Stimulated activated CD8-positive, alpha-beta memory T cell treated with anti-CD3 and anti-CD28 coated beads, Interleukin-12 subunit alpha, Interleukin-12 subunit beta, amount 100 ng/mL, for 4 hours (primary cell): ENCODE results near the gene ZNF516.

Experiments used
- DNase-seq: peaks from one replicate; pipeline ENCODE4 v3.0.0-alpha.2; 2020; ENCODE audit warnings: low read depth

The ZNF516 gene

GRCh38 chr18:76380791-76381405, 114.1 kb downstream of the ZNF516 start:
- DNase-seq, result no peak

GRCh38 chr18:76380127-76380729, 114.8 kb downstream of the ZNF516 start:
- DNase-seq, result no peak

- no peak for DNase-seq
Observed at GRCh38 chr18:76379226-76380126, 115.6 kb downstream of the ZNF516 start.

GRCh38 chr18:76378526-76379215, 116.4 kb downstream of the ZNF516 start:
- DNase-seq, result no peak

- DNase-seq, result no peak
Observed at GRCh38 chr18:76377359-76377756, 117.7 kb downstream of the ZNF516 start.

GRCh38 chr18:76376668-76377358, 118.2 kb downstream of the ZNF516 start:
- DNase-seq, result no peak

- no peak for DNase-seq
Observed at GRCh38 chr18:76376225-76376624, 118.8 kb downstream of the ZNF516 start.

- DNase-seq, result no peak
Observed at GRCh38 chr18:76374330-76375281, 120.4 kb downstream of the ZNF516 start.

- no peak for DNase-seq
Observed at GRCh38 chr18:76373297-76373696, 121.7 kb downstream of the ZNF516 start.

- DNase-seq, result no peak
Observed at GRCh38 chr18:76371301-76372203, 123.5 kb downstream of the ZNF516 start.

GRCh38 chr18:76370686-76371085, 124.4 kb downstream of the ZNF516 start:
- no peak for DNase-seq

- DNase-seq, result no peak
Observed at GRCh38 chr18:76370201-76370600, 124.8 kb downstream of the ZNF516 start.

- DNase-seq, result no peak
Observed at GRCh38 chr18:76369791-76370190, 125.3 kb downstream of the ZNF516 start.

- DNase-seq, result no peak
Observed at GRCh38 chr18:76368976-76369375, 126.1 kb downstream of the ZNF516 start.

GRCh38 chr18:76368271-76368670, 126.8 kb downstream of the ZNF516 start:
- no peak for DNase-seq

GRCh38 chr18:76367168-76368125, 127.6 kb downstream of the ZNF516 start:
- no peak for DNase-seq

- DNase-seq, result no peak
Observed at GRCh38 chr18:76365561-76365960, 129.5 kb downstream of the ZNF516 start.
